ENCODE data around the gene LCN12.

Gene LCN12

GRCh38 chr9:136951541-136952320, at the start of gene LCN12:
Gene LCN12 (plus strand): TSS chr9:136952273. CDS start chr9:136952328, 55 bp downstream.
- no peak for DNase-seq (ENCODE audit: insufficient read length, low spot score)
- FAIRE-seq, result no peak

GRCh38 chr9:136903041-136903554, 49.0 kb upstream of the LCN12 start:
- FAIRE-seq, result no peak
- DNase-seq (ENCODE audit: insufficient read length, low spot score), result no peak

GRCh38 chr9:136906266-136906665, 45.8 kb upstream of the LCN12 start:
- no peak for FAIRE-seq

GRCh38 chr9:136907011-136907914, 44.8 kb upstream of the LCN12 start:
- FAIRE-seq, result no peak
- no peak for DNase-seq (ENCODE audit: insufficient read length, low spot score)

More at GRCh38 chr9:136906266-136906665, 45.8 kb upstream of the LCN12 start:
- DNase-seq (ENCODE audit: insufficient read length, low spot score), result no peak

- DNase-seq (ENCODE audit: insufficient read length, low spot score), result no peak
- FAIRE-seq, result no peak
Measured at GRCh38 chr9:136910197-136910900, 41.7 kb upstream of the LCN12 start.

GRCh38 chr9:136910901-136911245, 41.2 kb upstream of the LCN12 start:
- no peak for FAIRE-seq
- no peak for DNase-seq (ENCODE audit: insufficient read length, low spot score)

GRCh38 chr9:136913701-136914438, 38.2 kb upstream of the LCN12 start:
- FAIRE-seq, result no peak
- no peak for DNase-seq (ENCODE audit: insufficient read length, low spot score)

GRCh38 chr9:136915632-136916329, 36.3 kb upstream of the LCN12 start:
- DNase-seq (ENCODE audit: insufficient read length, low spot score), result no peak
- FAIRE-seq, result no peak

- no peak for DNase-seq (ENCODE audit: insufficient read length, low spot score)
- FAIRE-seq, result no peak
Measured at GRCh38 chr9:136916330-136917184, 35.5 kb upstream of the LCN12 start.

GRCh38 chr9:136917902-136918301, 34.2 kb upstream of the LCN12 start:
- DNase-seq (ENCODE audit: insufficient read length, low spot score), result no peak
- no peak for FAIRE-seq

GRCh38 chr9:136920069-136920468, 32.0 kb upstream of the LCN12 start:
- DNase-seq (ENCODE audit: insufficient read length, low spot score), result no peak
- FAIRE-seq, result no peak

- DNase-seq (ENCODE audit: insufficient read length, low spot score) (no peak), FAIRE-seq (no peak)
Measured at GRCh38 chr9:136920734-136921231, 31.3 kb upstream of the LCN12 start.

- no peak for FAIRE-seq
- no peak for DNase-seq (ENCODE audit: insufficient read length, low spot score)
Measured at GRCh38 chr9:136921307-136921706, 30.8 kb upstream of the LCN12 start.

GRCh38 chr9:136921718-136922117, 30.4 kb upstream of the LCN12 start:
- no peak for DNase-seq (ENCODE audit: insufficient read length, low spot score)
- no peak for FAIRE-seq

- no peak for FAIRE-seq
- no peak for DNase-seq (ENCODE audit: insufficient read length, low spot score)
Measured at GRCh38 chr9:136922540-136922939, 29.5 kb upstream of the LCN12 start.

- FAIRE-seq (no peak), DNase-seq (ENCODE audit: insufficient read length, low spot score) (no peak)
Measured at GRCh38 chr9:136923881-136924280, 28.2 kb upstream of the LCN12 start.

- no peak for FAIRE-seq
Measured at GRCh38 chr9:136925414-136926153, 26.5 kb upstream of the LCN12 start.

GRCh38 chr9:136926154-136926704, 25.8 kb upstream of the LCN12 start:
- DNase-seq (ENCODE audit: insufficient read length, low spot score) (no peak), FAIRE-seq (no peak)

More at GRCh38 chr9:136925414-136926153, 26.5 kb upstream of the LCN12 start:
- no peak for DNase-seq (ENCODE audit: insufficient read length, low spot score)
